Stimulated activated CD8-positive, alpha-beta memory T cell treated with anti-CD3 and anti-CD28 coated beads, Interleukin-12 subunit alpha, Interleukin-12 subunit beta, amount 100 ng/mL, for 24 hours (primary cell): ENCODE results near the gene RCCD1.

ENCODE experiments used
- DNase-seq: peaks from one replicate; pipeline ENCODE4 v3.0.0-alpha.2; 2020; ENCODE audit errors: extremely low read depth

The RCCD1 gene

GRCh38 chr15:90962021-90962420, 7.3 kb downstream of the RCCD1 start:
- no peak for DNase-seq

- DNase-seq = no peak
These were observed 11.6 kb downstream of the RCCD1 start for GRCh38 chr15:90966262-90966661.

GRCh38 chr15:90967206-90967605, 12.5 kb downstream of the RCCD1 start:
- no peak for DNase-seq

GRCh38 chr15:90968434-90968833, 13.8 kb downstream of the RCCD1 start:
- DNase-seq = no peak

GRCh38 chr15:90970274-90970673, 15.6 kb downstream of the RCCD1 start:
- DNase-seq = no peak

- DNase-seq = no peak
These were observed 17.4 kb downstream of the RCCD1 start for GRCh38 chr15:90972133-90972532.

GRCh38 chr15:90974216-90974615, 19.5 kb downstream of the RCCD1 start:
- no peak for DNase-seq

- DNase-seq = no peak
These were observed 24.9 kb downstream of the RCCD1 start for GRCh38 chr15:90979582-90979981.

- no peak for DNase-seq
These were observed 27.0 kb downstream of the RCCD1 start for GRCh38 chr15:90981681-90982080.

- DNase-seq = no peak
These were observed 27.5 kb downstream of the RCCD1 start for GRCh38 chr15:90982135-90982534.

- no peak for DNase-seq
These were observed 32.3 kb downstream of the RCCD1 start for GRCh38 chr15:90986790-90987507.

- DNase-seq = no peak
These were observed 33.0 kb downstream of the RCCD1 start for GRCh38 chr15:90987561-90988141.

- no peak for DNase-seq
These were observed 33.6 kb downstream of the RCCD1 start for GRCh38 chr15:90988296-90988695.

GRCh38 chr15:90989040-90989768, 34.5 kb downstream of the RCCD1 start:
- no peak for DNase-seq

- DNase-seq = no peak
These were observed 35.8 kb downstream of the RCCD1 start for GRCh38 chr15:90990446-90990845.

GRCh38 chr15:90991587-90992285, 37.1 kb downstream of the RCCD1 start:
- no peak for DNase-seq

- no peak for DNase-seq
These were observed 39.4 kb downstream of the RCCD1 start for GRCh38 chr15:90994059-90994416.

- peak; percentile 96 for DNase-seq
These were observed 40.0 kb downstream of the RCCD1 start, which contains the start of gene PRC1 for GRCh38 chr15:90994417-90995311. PRC1 (minus strand) TSS chr15:90994535; CDS start chr15:90994417, 118 bp downstream.

GRCh38 chr15:90998737-90999136, 44.1 kb downstream of the RCCD1 start:
- no peak for DNase-seq

- no peak for DNase-seq
These were observed 46.5 kb downstream of the RCCD1 start for GRCh38 chr15:91001209-91001608.

- no peak for DNase-seq
These were observed 52.6 kb downstream of the RCCD1 start for GRCh38 chr15:91007266-91007665.
